Adrenal gland (tissue), 5 donors: ENCODE data around the gene RBM23.

Experiments used
- CTCF ChIP-seq, 6 experiments: fragments of 450-650 bp in 4 of 6; fragments of 200-600 bp in 2 of 6; sonication (generic) in 1 of 6; IDR thresholded peaks; 1 replicate in 5 of 6; 2 replicates in 1 of 6; pipeline versions ENCODE4 v1.5.1 to v1.8.0; 2016 to 2021; ENCODE audit warnings: antibody characterized with exemption in 6 of 6, mild to moderate bottlenecking in 2 of 6, moderate library complexity in 1 of 6
- POLR2A ChIP-seq, 2 donors: fragments of 450-650 bp; IDR thresholded peaks; one replicate each; pipeline ENCODE4 v1.6.1; 2017; ENCODE audit warnings: antibody characterized with exemption in 2 of 2, mild to moderate bottlenecking in 2 of 2, moderate library complexity in 1 of 2
- donor health status: DM: no; HTN: no; CAD: no.

GRCh38 chr14:22850944-22851764 is 67.8 kb downstream of the RBM23 start:
- TF ChIP-seq POLR2A (IDR thresholded peaks at IDR 0.05) (no peak), CTCF (IDR thresholded peaks at IDR 0.05) (no peak)
